GM12878 (cell line): ENCODE measurements around the gene SELENBP1. TPM values are rescaled to one million over a fixed set of nuclear protein-coding genes. Genes with fewer than 3 reads are reported as not detected.

Experiments used
- PBX3 ChIP-seq: IDR thresholded peaks from 2 replicates; pipeline ENCODE4 v1.6.1; 2011; ENCODE audit warnings: mild to moderate bottlenecking, low read depth, low read length, moderate library complexity; ENCODE audit not compliant: insufficient replicate concordance
- polyA plus RNA-seq, 11 experiments: library from polyadenylated mRNA; depleted of rRNA in 4 of 11; unstranded in 6 of 11; stranded (reverse) in 5 of 11; fragments of >200 nt; fragmentation: Nextera tagmentation in 4 of 11; fragmentation: Illumina TruSeq in 1 of 11; extraction: Ambion mirVana in 4 of 11; extraction: Trizol in 1 of 11; gene quantifications; 1 replicate in 1 of 11; 2 replicates in 10 of 11; pipeline versions ENCODE4 v1.2.1 to v1.2.3, GENCODE V29; 2011 to 2016; ENCODE audit warnings: inconsistent platforms in 2 of 11, missing spikeins in 2 of 11, low read depth in 1 of 11
- total RNA-seq, 4 experiments: library from RNA; depleted of rRNA in 3 of 4; stranded (reverse); fragments of >200 nt in 3 of 4; fragmentation: Illumina TruSeq in 1 of 4; extraction: Trizol in 1 of 4; gene quantifications; 2 replicates each; pipeline versions ENCODE4 v1.2.1 to v1.2.3, GENCODE V29; 2013 to 2021

SELENBP1 gene
- total and polyA plus RNA-seq, 10 of the 15 experiments (the other 5 are each of a cell fraction or from before 2014, with no cell fraction given) = 0.41 TPM; not detected in 9

GRCh38 chr1:151315565-151316235 is 56.8 kb downstream of the SELENBP1 start (continued):
- no peak for TF ChIP-seq PBX3

Other genes with a start within 250 kb of the SELENBP1 start
Only the 7 nearest of the 16 such genes appear.
- gene PSMD4, start 118.0 kb downstream of the SELENBP1 start, total RNA-seq (2014; rRNA removed) = 167 and 169 TPM in 2 replicates
- gene PSMD4, start 118.0 kb downstream of the SELENBP1 start, total RNA-seq (2014; rRNA removed; fragmentation: Illumina TruSeq; extraction: Trizol) = 201 and 209 TPM in 2 replicates
- 179 and 186 TPM in 2 replicates for gene PSMD4, start 118.0 kb downstream of the SELENBP1 start, total RNA-seq (2021)
- 221 and 241 TPM in 2 replicates for gene PSMD4, start 118.0 kb downstream of the SELENBP1 start, polyA plus RNA-seq (2011; rRNA removed)
- gene PSMD4, start 118.0 kb downstream of the SELENBP1 start, polyA plus RNA-seq (2014; fragmentation: Illumina TruSeq; extraction: Trizol) = 145 and 174 TPM in 2 replicates
- gene PSMD4, start 118.0 kb downstream of the SELENBP1 start, polyA plus RNA-seq (2014; fragmentation: Nextera tagmentation; extraction: Ambion mirVana) = 100 to 1,000 TPM; 129 to 190 TPM
- 165 and 182 TPM in 2 replicates for gene PSMD4, start 118.0 kb downstream of the SELENBP1 start, polyA plus RNA-seq (2014; rRNA removed)
- gene PSMD4, start 118.0 kb downstream of the SELENBP1 start, polyA plus RNA-seq (2016; fragmentation: Nextera tagmentation; extraction: Ambion mirVana) = 100 to 1,000 TPM; 264 to 281 TPM
- 18.0 and 18.8 TPM in 2 replicates for gene ZNF687, start 90.4 kb downstream of the SELENBP1 start, total RNA-seq (2014; rRNA removed)
- gene ZNF687, start 90.4 kb downstream of the SELENBP1 start, total RNA-seq (2014; rRNA removed; fragmentation: Illumina TruSeq; extraction: Trizol) = 9.9 and 11.0 TPM in 2 replicates
- 30.9 and 34.1 TPM in 2 replicates for gene ZNF687, start 90.4 kb downstream of the SELENBP1 start, total RNA-seq (2021)
- gene ZNF687, start 90.4 kb downstream of the SELENBP1 start, polyA plus RNA-seq (2011; rRNA removed) = 7.2 and 17.8 TPM in 2 replicates
- 3.7 and 8.9 TPM in 2 replicates for gene ZNF687, start 90.4 kb downstream of the SELENBP1 start, polyA plus RNA-seq (2014; fragmentation: Illumina TruSeq; extraction: Trizol)
- under 1 TPM; 0.08 to 0.51 TPM for gene ZNF687, start 90.4 kb downstream of the SELENBP1 start, polyA plus RNA-seq (2014; fragmentation: Nextera tagmentation; extraction: Ambion mirVana)
- gene ZNF687, start 90.4 kb downstream of the SELENBP1 start, polyA plus RNA-seq (2014; rRNA removed) = 17.3 and 18.9 TPM in 2 replicates
- gene ZNF687, start 90.4 kb downstream of the SELENBP1 start, polyA plus RNA-seq (2016; fragmentation: Nextera tagmentation; extraction: Ambion mirVana) = 1 to 10 TPM; 4.9 to 5.5 TPM
- gene PI4KB, start 45.3 kb downstream of the SELENBP1 start, total RNA-seq (2014; rRNA removed) = 46.3 and 50.0 TPM in 2 replicates
- 27.0 and 27.6 TPM in 2 replicates for gene PI4KB, start 45.3 kb downstream of the SELENBP1 start, total RNA-seq (2014; rRNA removed; fragmentation: Illumina TruSeq; extraction: Trizol)
- gene PI4KB, start 45.3 kb downstream of the SELENBP1 start, total RNA-seq (2021) = 56.8 and 58.5 TPM in 2 replicates
- 58.8 and 88.3 TPM in 2 replicates for gene PI4KB, start 45.3 kb downstream of the SELENBP1 start, polyA plus RNA-seq (2011; rRNA removed)
- gene PI4KB, start 45.3 kb downstream of the SELENBP1 start, polyA plus RNA-seq (2014; fragmentation: Illumina TruSeq; extraction: Trizol) = 44.1 and 52.2 TPM in 2 replicates
- gene PI4KB, start 45.3 kb downstream of the SELENBP1 start, polyA plus RNA-seq (2014; fragmentation: Nextera tagmentation; extraction: Ambion mirVana) = 1 to 10 TPM; 3.3 to 7.2 TPM
- 62.9 and 72.2 TPM in 2 replicates for gene PI4KB, start 45.3 kb downstream of the SELENBP1 start, polyA plus RNA-seq (2014; rRNA removed)
- gene PI4KB, start 45.3 kb downstream of the SELENBP1 start, polyA plus RNA-seq (2016; fragmentation: Nextera tagmentation; extraction: Ambion mirVana) = 10 to 100 TPM; 51.2 to 53.1 TPM
- 119 and 129 TPM in 2 replicates for gene RFX5, start 25.5 kb downstream of the SELENBP1 start, total RNA-seq (2014; rRNA removed)
- gene RFX5, start 25.5 kb downstream of the SELENBP1 start, total RNA-seq (2014; rRNA removed; fragmentation: Illumina TruSeq; extraction: Trizol) = 136 and 138 TPM in 2 replicates
- gene RFX5, start 25.5 kb downstream of the SELENBP1 start, total RNA-seq (2021) = 119 and 138 TPM in 2 replicates
- gene RFX5, start 25.5 kb downstream of the SELENBP1 start, polyA plus RNA-seq (2011; rRNA removed) = 128 and 155 TPM in 2 replicates
- gene RFX5, start 25.5 kb downstream of the SELENBP1 start, polyA plus RNA-seq (2014; fragmentation: Illumina TruSeq; extraction: Trizol) = 198 and 209 TPM in 2 replicates
- gene RFX5, start 25.5 kb downstream of the SELENBP1 start, polyA plus RNA-seq (2014; fragmentation: Nextera tagmentation; extraction: Ambion mirVana) = 10 to 100 TPM; 14.1 to 18.4 TPM
- 129 and 134 TPM in 2 replicates for gene RFX5, start 25.5 kb downstream of the SELENBP1 start, polyA plus RNA-seq (2014; rRNA removed)
- 10 to 100 TPM; 76.1 to 82.3 TPM for gene RFX5, start 25.5 kb downstream of the SELENBP1 start, polyA plus RNA-seq (2016; fragmentation: Nextera tagmentation; extraction: Ambion mirVana)
- gene PSMB4, start 26.9 kb upstream of the SELENBP1 start, total RNA-seq (2014; rRNA removed) = 423 and 434 TPM in 2 replicates
- gene PSMB4, start 26.9 kb upstream of the SELENBP1 start, total RNA-seq (2014; rRNA removed; fragmentation: Illumina TruSeq; extraction: Trizol) = 316 and 317 TPM in 2 replicates
- gene PSMB4, start 26.9 kb upstream of the SELENBP1 start, total RNA-seq (2021) = 348 and 359 TPM in 2 replicates
- 278 and 418 TPM in 2 replicates for gene PSMB4, start 26.9 kb upstream of the SELENBP1 start, polyA plus RNA-seq (2011; rRNA removed)
- 285 and 429 TPM in 2 replicates for gene PSMB4, start 26.9 kb upstream of the SELENBP1 start, polyA plus RNA-seq (2014; fragmentation: Illumina TruSeq; extraction: Trizol)
- 100 to 1,000 TPM; 508 to 610 TPM for gene PSMB4, start 26.9 kb upstream of the SELENBP1 start, polyA plus RNA-seq (2014; fragmentation: Nextera tagmentation; extraction: Ambion mirVana)
- 538 and 552 TPM in 2 replicates for gene PSMB4, start 26.9 kb upstream of the SELENBP1 start, polyA plus RNA-seq (2014; rRNA removed)
- 100 to 1,000 TPM; 278 to 296 TPM for gene PSMB4, start 26.9 kb upstream of the SELENBP1 start, polyA plus RNA-seq (2016; fragmentation: Nextera tagmentation; extraction: Ambion mirVana)
- 32.5 and 33.0 TPM in 2 replicates for gene POGZ, start 86.8 kb upstream of the SELENBP1 start, total RNA-seq (2014; rRNA removed)
- 39.1 and 44.9 TPM in 2 replicates for gene POGZ, start 86.8 kb upstream of the SELENBP1 start, total RNA-seq (2014; rRNA removed; fragmentation: Illumina TruSeq; extraction: Trizol)
- gene POGZ, start 86.8 kb upstream of the SELENBP1 start, total RNA-seq (2021) = 80.6 and 84.4 TPM in 2 replicates
- 41.2 and 62.2 TPM in 2 replicates for gene POGZ, start 86.8 kb upstream of the SELENBP1 start, polyA plus RNA-seq (2011; rRNA removed)
- gene POGZ, start 86.8 kb upstream of the SELENBP1 start, polyA plus RNA-seq (2014; fragmentation: Illumina TruSeq; extraction: Trizol) = 64.4 and 74.5 TPM in 2 replicates
- gene POGZ, start 86.8 kb upstream of the SELENBP1 start, polyA plus RNA-seq (2014; fragmentation: Nextera tagmentation; extraction: Ambion mirVana) = 10 to 100 TPM; 11.3 to 26.9 TPM
- 46.8 and 47.4 TPM in 2 replicates for gene POGZ, start 86.8 kb upstream of the SELENBP1 start, polyA plus RNA-seq (2014; rRNA removed)
- 10 to 100 TPM; 13.3 to 19.6 TPM for gene POGZ, start 86.8 kb upstream of the SELENBP1 start, polyA plus RNA-seq (2016; fragmentation: Nextera tagmentation; extraction: Ambion mirVana)
- 2.9 and 3.9 TPM in 2 replicates for gene CGN, start 138.7 kb upstream of the SELENBP1 start, total RNA-seq (2014; rRNA removed)
- gene CGN, start 138.7 kb upstream of the SELENBP1 start, total RNA-seq (2014; rRNA removed; fragmentation: Illumina TruSeq; extraction: Trizol) = 2.7 and 3.0 TPM in 2 replicates
- gene CGN, start 138.7 kb upstream of the SELENBP1 start, total RNA-seq (2021) = 6.5 and 6.6 TPM in 2 replicates
- 0.11 and 0.20 TPM in 2 replicates for gene CGN, start 138.7 kb upstream of the SELENBP1 start, polyA plus RNA-seq (2011; rRNA removed)
- 6.0 and 6.5 TPM in 2 replicates for gene CGN, start 138.7 kb upstream of the SELENBP1 start, polyA plus RNA-seq (2014; fragmentation: Illumina TruSeq; extraction: Trizol)
- 1 to 10 TPM in 1 of 2 experiments, under 1 TPM in 1; 0.47 to 1.8 TPM for gene CGN, start 138.7 kb upstream of the SELENBP1 start, polyA plus RNA-seq (2014; fragmentation: Nextera tagmentation; extraction: Ambion mirVana)
- gene CGN, start 138.7 kb upstream of the SELENBP1 start, polyA plus RNA-seq (2014; rRNA removed) = 3.8 and 3.9 TPM in 2 replicates
- 1 to 10 TPM; 4.1 to 5.0 TPM for gene CGN, start 138.7 kb upstream of the SELENBP1 start, polyA plus RNA-seq (2016; fragmentation: Nextera tagmentation; extraction: Ambion mirVana)